ENCODE measurements around the gene MAP2K5. TPM values are rescaled to one million over a fixed set of nuclear protein-coding genes. Genes with fewer than 3 reads are reported as not detected.

The MAP2K5 gene
- total and polyA plus RNA-seq, 9 of the 15 experiments (the other 6 are each of a cell fraction or from before 2014, with no cell fraction given) = 0.41 to 16.5 (median 7.5) TPM

GRCh38 chr15:67521029-67521782 lies 21.3 kb upstream of the MAP2K5 start, which contains the start of gene C15orf61 (continued):
- TF ChIP-seq, protein P1, sequence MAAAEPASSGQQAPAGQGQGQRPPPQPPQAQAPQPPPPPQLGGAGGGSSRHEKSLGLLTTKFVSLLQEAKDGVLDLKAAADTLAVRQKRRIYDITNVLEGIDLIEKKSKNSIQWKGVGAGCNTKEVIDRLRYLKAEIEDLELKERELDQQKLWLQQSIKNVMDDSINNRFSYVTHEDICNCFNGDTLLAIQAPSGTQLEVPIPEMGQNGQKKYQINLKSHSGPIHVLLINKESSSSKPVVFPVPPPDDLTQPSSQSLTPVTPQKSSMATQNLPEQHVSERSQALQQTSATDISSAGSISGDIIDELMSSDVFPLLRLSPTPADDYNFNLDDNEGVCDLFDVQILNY (CRISPR knock-in tag; IDR thresholded peaks at IDR 0.05) = peak; percentile 86; the same call in 1 of the 2 replicates
- peak; percentile 85 for TF ChIP-seq RNF2 (IDR thresholded peaks at IDR 0.05)
- TF ChIP-seq ETV1 (tag; conservative IDR thresholded peaks at IDR 0.05; ENCODE audit: low read depth) = no peak
- TF ChIP-seq ZSCAN29 (IDR thresholded peaks at IDR 0.05) = no peak
- TF ChIP-seq, protein P2, sequence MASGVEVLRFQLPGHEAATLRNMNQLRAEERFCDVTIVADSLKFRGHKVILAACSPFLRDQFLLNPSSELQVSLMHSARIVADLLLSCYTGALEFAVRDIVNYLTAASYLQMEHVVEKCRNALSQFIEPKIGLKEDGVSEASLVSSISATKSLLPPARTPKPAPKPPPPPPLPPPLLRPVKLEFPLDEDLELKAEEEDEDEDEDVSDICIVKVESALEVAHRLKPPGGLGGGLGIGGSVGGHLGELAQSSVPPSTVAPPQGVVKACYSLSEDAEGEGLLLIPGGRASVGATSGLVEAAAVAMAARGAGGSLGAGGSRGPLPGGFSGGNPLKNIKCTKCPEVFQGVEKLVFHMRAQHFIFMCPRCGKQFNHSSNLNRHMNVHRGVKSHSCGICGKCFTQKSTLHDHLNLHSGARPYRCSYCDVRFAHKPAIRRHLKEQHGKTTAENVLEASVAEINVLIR (CRISPR knock-in tag; IDR thresholded peaks at IDR 0.05) = no peak
- TF ChIP-seq MXI1 (IDR thresholded peaks at IDR 0.05; ENCODE audit: low read depth, low read length) = 0 out of 2 replicates have a peak, but pooled peaks have one; percentile 53
- TF ChIP-seq RAD51 (IDR thresholded peaks at IDR 0.05; ENCODE audit: borderline replicate concordance, low read depth) = peak; percentile 87
- no peak for TF ChIP-seq RNF219 (CRISPR knock-in tag; IDR thresholded peaks at IDR 0.05)
- no peak for TF ChIP-seq ZNF778 (CRISPR knock-in tag; IDR thresholded peaks at IDR 0.05)
- TF ChIP-seq, protein P3, sequence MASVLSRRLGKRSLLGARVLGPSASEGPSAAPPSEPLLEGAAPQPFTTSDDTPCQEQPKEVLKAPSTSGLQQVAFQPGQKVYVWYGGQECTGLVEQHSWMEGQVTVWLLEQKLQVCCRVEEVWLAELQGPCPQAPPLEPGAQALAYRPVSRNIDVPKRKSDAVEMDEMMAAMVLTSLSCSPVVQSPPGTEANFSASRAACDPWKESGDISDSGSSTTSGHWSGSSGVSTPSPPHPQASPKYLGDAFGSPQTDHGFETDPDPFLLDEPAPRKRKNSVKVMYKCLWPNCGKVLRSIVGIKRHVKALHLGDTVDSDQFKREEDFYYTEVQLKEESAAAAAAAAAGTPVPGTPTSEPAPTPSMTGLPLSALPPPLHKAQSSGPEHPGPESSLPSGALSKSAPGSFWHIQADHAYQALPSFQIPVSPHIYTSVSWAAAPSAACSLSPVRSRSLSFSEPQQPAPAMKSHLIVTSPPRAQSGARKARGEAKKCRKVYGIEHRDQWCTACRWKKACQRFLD (CRISPR knock-in tag; IDR thresholded peaks at IDR 0.05) = peak; percentile 93
- TF ChIP-seq ID3 (CRISPR knock-in tag; IDR thresholded peaks at IDR 0.05) = no peak
- TF ChIP-seq ID3 (tag; IDR thresholded peaks at IDR 0.05) = peak; percentile 80
- no peak for TF ChIP-seq ZNF699 (CRISPR knock-in tag; IDR thresholded peaks at IDR 0.05; ENCODE audit: insufficient replicate concordance)
- no peak for TF ChIP-seq U2AF2 (optimal IDR thresholded peaks at IDR 0.05; ENCODE audit: low read depth, low read length)
- TF ChIP-seq GATAD2A (IDR thresholded peaks at IDR 0.05) = no peak
- TF ChIP-seq ZNF354B (CRISPR knock-in tag; IDR thresholded peaks at IDR 0.05) = no peak
- no peak for TF ChIP-seq POU5F1 (IDR thresholded peaks at IDR 0.05; ENCODE audit: borderline replicate concordance, low read depth, low read length, partially characterized antibody)
- TF ChIP-seq, protein P4, sequence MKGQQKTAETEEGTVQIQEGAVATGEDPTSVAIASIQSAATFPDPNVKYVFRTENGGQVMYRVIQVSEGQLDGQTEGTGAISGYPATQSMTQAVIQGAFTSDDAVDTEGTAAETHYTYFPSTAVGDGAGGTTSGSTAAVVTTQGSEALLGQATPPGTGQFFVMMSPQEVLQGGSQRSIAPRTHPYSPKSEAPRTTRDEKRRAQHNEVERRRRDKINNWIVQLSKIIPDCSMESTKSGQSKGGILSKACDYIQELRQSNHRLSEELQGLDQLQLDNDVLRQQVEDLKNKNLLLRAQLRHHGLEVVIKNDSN (CRISPR knock-in tag; IDR thresholded peaks at IDR 0.05) = peak; percentile 96
- TF ChIP-seq ZEB2 (IDR thresholded peaks at IDR 0.05) = no peak
- peak in 1 of 2 experiments; percentile 88; a peak in 2 of 4 replicates for TF ChIP-seq TEAD1 (CRISPR knock-in tag; IDR thresholded peaks at IDR 0.05)
